HEK293 (cell line): ENCODE results near the gene RFK.

Experiments used
- CTCF ChIA-PET: fragments of 350-600 bp; formaldehyde crosslinking; extraction: SDS; loops from one replicate; lab custom pipeline; 2021; ENCODE audit warnings: antibody characterized with exemption; lab: Yijun Ruan, JAX
- POLR2A ChIA-PET: fragments of 300-600 bp; formaldehyde crosslinking; extraction: SDS; loops from one replicate; lab custom pipeline; 2020; ENCODE audit warnings: antibody characterized with exemption, inconsistent platforms; lab: Yijun Ruan, JAX
- H3K27ac ChIP-seq: fragments of 200-500 bp; sonication (Bioruptor generic); 2 replicates; pipeline ENCODE4 v1.5.1; 2014; ENCODE audit warnings: low read depth, low read length, control low read depth, inconsistent platforms; ENCODE audit errors: extremely low read depth
- H3K36me3 ChIP-seq, 2 experiments: fragments of 200-500 bp in 1 of 2; sonication (Bioruptor generic) in 1 of 2; 1 replicate in 1 of 2; 2 replicates in 1 of 2; pipeline ENCODE4 v1.5.1; 2014 to 2017; ENCODE audit warnings: inconsistent platforms in 2 of 2, low read length in 2 of 2; ENCODE audit not compliant: control insufficient read depth in 2 of 2, insufficient read depth in 1 of 2
- H3K4me1 ChIP-seq: fragments of 200-500 bp; sonication (Bioruptor generic); 2 replicates; pipeline ENCODE4 v1.5.1; 2014; ENCODE audit warnings: mild to moderate bottlenecking, low read length, inconsistent platforms; ENCODE audit not compliant: control insufficient read depth, insufficient read depth
- H3K4me3 ChIP-seq: 2 replicates; pipeline ENCODE4 v1.5.1; 2011; ENCODE audit warnings: low read depth, mild to moderate bottlenecking, control low read depth, low read length, moderate library complexity
- H3K9me3 ChIP-seq: fragments of 200-500 bp; sonication (Bioruptor generic); 2 replicates; pipeline ENCODE4 v1.5.1; 2014; ENCODE audit warnings: low read depth, low read length, inconsistent platforms; ENCODE audit not compliant: control insufficient read depth, insufficient read depth
- BCL11B ChIP-seq: fragments of 450-650 bp; formaldehyde crosslinking; IDR thresholded peaks from 2 replicates; pipeline ENCODE4 v1.5.1; 2016; ENCODE audit warnings: low read depth, missing biosample characterization, missing genetic modification characterization
- CTCF ChIP-seq: fragments of 450-650 bp; formaldehyde crosslinking; IDR thresholded peaks from 2 replicates; pipeline ENCODE4 v1.5.1; 2016; ENCODE audit warnings: missing biosample characterization, missing genetic modification characterization
- KLF9 ChIP-seq: fragments of 450-650 bp; formaldehyde crosslinking; IDR thresholded peaks from 2 replicates; pipeline ENCODE4 v1.5.1; 2016; ENCODE audit warnings: missing biosample characterization, missing genetic modification characterization, low read depth
- PBX3 ChIP-seq: sonication (generic); formaldehyde crosslinking; IDR thresholded peaks from 2 replicates; pipeline ENCODE4 v1.8.1; 2022; ENCODE audit warnings: mild to moderate bottlenecking, moderate library complexity, missing genetic modification reagents
- PRDM1 ChIP-seq: fragments of 450-650 bp; formaldehyde crosslinking; IDR thresholded peaks from 2 replicates; pipeline ENCODE4; 2016; ENCODE audit warnings: missing biosample characterization, missing genetic modification characterization
- SP7 ChIP-seq: fragments of 450-650 bp; formaldehyde crosslinking; IDR thresholded peaks from 2 replicates; pipeline ENCODE4 v1.5.1; 2016; ENCODE audit warnings: missing biosample characterization, missing genetic modification characterization
- ZBTB49 ChIP-seq: fragments of 450-650 bp; formaldehyde crosslinking; IDR thresholded peaks from 2 replicates; pipeline ENCODE4 v1.5.1; 2016; ENCODE audit warnings: missing biosample characterization, missing genetic modification characterization, low read depth
- ZFP3 ChIP-seq: fragments of 450-650 bp; formaldehyde crosslinking; IDR thresholded peaks from 2 replicates; pipeline ENCODE4 v1.5.1; 2016; ENCODE audit warnings: low read depth, missing biosample characterization, missing genetic modification characterization
- ZIC2 ChIP-seq: fragments of 450-650 bp; formaldehyde crosslinking; IDR thresholded peaks from 2 replicates; pipeline ENCODE4 v1.5.1; 2016; ENCODE audit warnings: missing biosample characterization, missing genetic modification characterization
- ZNF214 ChIP-seq: fragments of 450-650 bp; formaldehyde crosslinking; IDR thresholded peaks from 2 replicates; pipeline ENCODE4 v1.5.1; 2017; ENCODE audit warnings: missing biosample characterization, mild to moderate bottlenecking, missing genetic modification characterization, borderline replicate concordance
- ZNF239 ChIP-seq: fragments of 450-650 bp; formaldehyde crosslinking; IDR thresholded peaks from 2 replicates; pipeline ENCODE4 v1.5.1; 2016; ENCODE audit warnings: missing biosample characterization, missing genetic modification characterization
- ZNF354C ChIP-seq: fragments of 450-650 bp; formaldehyde crosslinking; IDR thresholded peaks from 2 replicates; pipeline ENCODE4 v1.5.1; 2016; ENCODE audit warnings: missing biosample characterization, missing genetic modification characterization, low read depth, borderline replicate concordance
- ZNF596 ChIP-seq: fragments of 450-650 bp; IDR thresholded peaks from 2 replicates; pipeline ENCODE4 v1.5.0; 2018; ENCODE audit warnings: missing biosample characterization, mild to moderate bottlenecking, missing genetic modification characterization, moderate library complexity
- ZNF629 ChIP-seq: fragments of 450-650 bp; formaldehyde crosslinking; IDR thresholded peaks from 2 replicates; pipeline ENCODE4 v1.5.1; 2017; ENCODE audit warnings: missing biosample characterization, missing genetic modification characterization
- ZNF654 ChIP-seq: fragments of 450-650 bp; formaldehyde crosslinking; IDR thresholded peaks from 2 replicates; pipeline ENCODE4 v1.5.1; 2016; ENCODE audit warnings: low read depth, missing biosample characterization, missing genetic modification characterization
- ZNF701 ChIP-seq: fragments of 450-650 bp; formaldehyde crosslinking; IDR thresholded peaks from 2 replicates; pipeline ENCODE4 v1.5.1; 2016; ENCODE audit warnings: missing biosample characterization, missing genetic modification characterization
- ZNF777 ChIP-seq: fragments of 450-650 bp; formaldehyde crosslinking; IDR thresholded peaks from 2 replicates; pipeline ENCODE4 v1.5.1; 2017; ENCODE audit warnings: missing biosample characterization, missing genetic modification characterization, borderline replicate concordance
- ZSCAN16 ChIP-seq: fragments of 450-650 bp; formaldehyde crosslinking; IDR thresholded peaks from 2 replicates; pipeline ENCODE4 v1.5.1; 2016; ENCODE audit warnings: missing biosample characterization, missing genetic modification characterization

The RFK gene

GRCh38 chr9:76404401-76404800 lies 10.2 kb upstream of the RFK start:
- POLR2A ChIA-PET = interaction anchor here (1.6 kb wide), 1 partner anchor 10 kb away, joined by 10 read pairs; the partner anchor contains the start of gene RFK

GRCh38 chr9:76403352-76403751 lies 9.1 kb upstream of the RFK start:
- no peaks in the 10 kb centered on the region for H3K36me3 ChIP-seq
- CTCF ChIA-PET = interaction anchor here (0.7 to 3.4 kb wide), 5 partner anchors 10 to 70 kb away, joined by 3 to 12 read pairs (median 4); partner anchors contain the start of gene RFK
- H3K4me1 ChIP-seq = no peaks in the 10 kb centered on the region

More at GRCh38 chr9:76404401-76404800, 10.2 kb upstream of the RFK start:
- H3K9me3 ChIP-seq = no peaks in the 10 kb centered on the region
- H3K4me3 ChIP-seq = no peak overlapping the region
- no peaks in the 10 kb centered on the region for H3K4me1 ChIP-seq
- no peak overlapping the region for H3K27ac ChIP-seq
- TF ChIP-seq ZNF596 (no peak), ZNF354C (tag by site-specific recombination) (no peak), ZNF214 (tag by site-specific recombination) (no peak), SP7 (tag by site-specific recombination) (no peak), ZNF777 (tag by site-specific recombination) (no peak), ZIC2 (no peak), BCL11B (tag by site-specific recombination) (no peak), ZBTB49 (tag by site-specific recombination) (no peak)
- CTCF ChIA-PET = interaction anchor here (0.8 to 1.7 kb wide), 10 partner anchors 9 to 299 kb away, joined by 3 to 7 read pairs (median 4); no protein-coding TSS in a partner anchor
- H3K36me3 ChIP-seq = no peaks in the 10 kb centered on the region

More at GRCh38 chr9:76403352-76403751, 9.1 kb upstream of the RFK start:
- TF ChIP-seq ZNF701 (tag by site-specific recombination) (no peak), ZFP3 (tag by site-specific recombination) (no peak), PBX3 (CRISPR knock-in tag) (no peak), KLF9 (tag by site-specific recombination) (no peak), ZNF629 (no peak), PRDM1 (tag by site-specific recombination) (peak; percentile 49), ZNF654 (tag by site-specific recombination) (peak; percentile 37), ZSCAN16 (tag by site-specific recombination) (no peak), ZNF239 (no peak), CTCF (tag by site-specific recombination) (peak; percentile 21; the same call in 1 of the 2 replicates)
- no peak overlapping the region for H3K27ac ChIP-seq
- POLR2A ChIA-PET = no interaction called here
- H3K9me3 ChIP-seq = no peaks in the 10 kb centered on the region
- H3K4me3 ChIP-seq = no peak overlapping the region
